Esophagus muscularis mucosa (tissue), 4 donors: Measurements from ENCODE around the gene THADA. TPM values are rescaled to one million over a fixed set of nuclear protein-coding genes. Genes with fewer than 3 reads are reported as not detected.

Experiments used
- DNase-seq: peaks from one replicate; pipeline ENCODE4 v3.0.0-alpha.2; 2017; ENCODE audit errors: extremely low spot score
- H3K27ac ChIP-seq, 4 donors: fragments of 200-600 bp; sonication (generic); replicated peaks in 1 of 4; 1 replicate in 3 of 4; 2 replicates in 1 of 4; pipeline ENCODE4 v1.5.1; 2016 to 2019; ENCODE audit warnings: mild to moderate bottlenecking in 1 of 4
- H3K27me3 ChIP-seq, 4 donors: fragments of 200-600 bp; sonication (generic); one replicate each; pipeline versions ENCODE4 v1.5.1 to v1.6.0; 2016 to 2019
- H3K36me3 ChIP-seq, 4 donors: fragments of 200-600 bp; sonication (generic); one replicate each; pipeline ENCODE4 v1.5.1; 2016 to 2019
- H3K4me1 ChIP-seq, 4 donors: fragments of 200-600 bp; sonication (generic); one replicate each; pipeline ENCODE4 v1.5.1; 2016 to 2019
- H3K4me3 ChIP-seq, 4 donors: fragments of 200-600 bp; sonication (generic); 1 replicate in 2 of 4; 2 replicates in 2 of 4; pipeline ENCODE4 v1.5.1; 2016 to 2019; ENCODE audit warnings: mild to moderate bottlenecking in 4 of 4, moderate library complexity in 1 of 4
- H3K9me3 ChIP-seq, 4 donors: fragments of 200-600 bp; sonication (generic); 1 replicate in 3 of 4; 2 replicates in 1 of 4; pipeline ENCODE4 v1.5.1; 2016 to 2019
- EP300 ChIP-seq: sonication (generic); formaldehyde crosslinking; IDR thresholded peaks from one replicate; pipeline ENCODE4 v1.6.1; 2017; ENCODE audit warnings: antibody characterized with exemption
- POLR2A ChIP-seq: fragments of 450-650 bp; IDR thresholded peaks from one replicate; pipeline ENCODE4 v1.6.1; 2017; ENCODE audit warnings: antibody characterized with exemption, moderate library complexity, mild to moderate bottlenecking, low read depth
- POLR2AphosphoS5 ChIP-seq, 2 donors: sonication (generic); formaldehyde crosslinking; IDR thresholded peaks; one replicate each; pipeline ENCODE4 v1.6.1; 2017; ENCODE audit warnings: antibody characterized with exemption in 2 of 2
- whole genome bisulfite sequencing: methylation state at CpG from one replicate; pipeline ENCODE4 v1.1.5; 2018; 5-methylcytosine and 5-hydroxymethylcytosine counted together
- intact Hi-C: fragments of 100-400 bp; cut with DNase I; formaldehyde crosslinking; loops from one replicate; pipeline ENCODE4 v1.15.1; 2023
- total RNA-seq, 4 donors: library from RNA; depleted of rRNA; stranded (reverse); fragments of >200 nt; gene quantifications; one replicate each; pipeline versions ENCODE4 v1.1.0 to v1.2.1, GENCODE V29; 2016
- TF ChIP-seq, protein P1 (sequence below), 3 experiments: fragments of 200-600 bp in 2 of 3; fragments of 450-650 bp in 1 of 3; sonication (generic) in 2 of 3; IDR thresholded peaks; one replicate each; pipeline ENCODE4 v1.5.1; 2017 to 2019; ENCODE audit warnings: antibody characterized with exemption in 3 of 3, mild to moderate bottlenecking in 2 of 3, moderate library complexity in 1 of 3

The THADA gene
- total RNA-seq, 4 donors from 2014 or later: 17.2 to 28.7 (median 21.3) TPM

DNA sequence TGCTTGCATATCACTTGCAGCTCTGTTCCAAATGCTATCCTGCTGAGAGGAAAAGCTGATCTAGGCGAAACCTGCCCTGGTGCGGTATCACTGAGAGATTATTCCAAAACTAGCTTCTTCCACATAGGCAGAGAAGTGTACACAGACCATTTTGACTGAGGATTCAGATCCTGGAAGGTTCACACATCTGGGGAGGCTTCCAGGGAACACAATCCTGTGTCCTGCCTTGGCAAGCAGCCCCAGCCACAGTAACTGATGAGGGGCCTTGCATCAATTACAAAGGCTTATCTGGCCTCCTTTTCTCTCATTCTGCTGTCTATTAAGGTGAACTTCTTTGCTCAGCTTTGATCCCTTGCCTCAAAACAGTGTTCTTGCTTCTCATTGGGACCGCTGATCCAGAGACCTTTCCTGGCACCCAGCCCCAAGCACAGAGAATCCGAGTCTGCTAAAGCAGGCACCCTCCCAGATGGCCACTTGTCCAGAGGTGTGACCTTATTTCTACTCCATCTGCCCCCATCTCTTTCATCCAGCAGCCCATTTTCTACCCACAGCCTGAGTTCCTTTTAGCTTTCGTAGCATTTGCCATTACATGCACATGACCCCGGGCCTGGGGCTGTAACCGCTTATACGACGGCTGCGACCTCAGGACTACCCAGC is 317.1 kb downstream of the THADA start:
- DNase-seq: no peak
- Histone ChIP-seq H3K36me3 (peaks cover 0 to 32% (median 15%) of the 10 kb centered on the region in 4 donors), H3K4me3 (no peak overlapping the region), H3K4me1 (peaks cover 16 to 53% (median 46%) of the 10 kb centered on the region in 4 donors), H3K27ac (peak overlapping the region in 3 of 4 donors; percentile 28 to 84 (median 29)), H3K27me3 (no peaks in the 10 kb centered on the region), H3K9me3 (peaks cover 0 to under 1% (median 0%) of the 10 kb centered on the region in 4 donors)
- WGBS: 82% methylated on average over 10 of the region's 10 CpGs
- intact Hi-C loops: no loop called here
- TF ChIP-seq POLR2A: no peak
- no peak for TF ChIP-seq POLR2AphosphoS5 (IDR thresholded peaks at IDR 0.05)
- TF ChIP-seq, protein P1, sequence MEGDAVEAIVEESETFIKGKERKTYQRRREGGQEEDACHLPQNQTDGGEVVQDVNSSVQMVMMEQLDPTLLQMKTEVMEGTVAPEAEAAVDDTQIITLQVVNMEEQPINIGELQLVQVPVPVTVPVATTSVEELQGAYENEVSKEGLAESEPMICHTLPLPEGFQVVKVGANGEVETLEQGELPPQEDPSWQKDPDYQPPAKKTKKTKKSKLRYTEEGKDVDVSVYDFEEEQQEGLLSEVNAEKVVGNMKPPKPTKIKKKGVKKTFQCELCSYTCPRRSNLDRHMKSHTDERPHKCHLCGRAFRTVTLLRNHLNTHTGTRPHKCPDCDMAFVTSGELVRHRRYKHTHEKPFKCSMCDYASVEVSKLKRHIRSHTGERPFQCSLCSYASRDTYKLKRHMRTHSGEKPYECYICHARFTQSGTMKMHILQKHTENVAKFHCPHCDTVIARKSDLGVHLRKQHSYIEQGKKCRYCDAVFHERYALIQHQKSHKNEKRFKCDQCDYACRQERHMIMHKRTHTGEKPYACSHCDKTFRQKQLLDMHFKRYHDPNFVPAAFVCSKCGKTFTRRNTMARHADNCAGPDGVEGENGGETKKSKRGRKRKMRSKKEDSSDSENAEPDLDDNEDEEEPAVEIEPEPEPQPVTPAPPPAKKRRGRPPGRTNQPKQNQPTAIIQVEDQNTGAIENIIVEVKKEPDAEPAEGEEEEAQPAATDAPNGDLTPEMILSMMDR (IDR thresholded peaks at IDR 0.05): no peak
- TF ChIP-seq EP300: no peak

DNA sequence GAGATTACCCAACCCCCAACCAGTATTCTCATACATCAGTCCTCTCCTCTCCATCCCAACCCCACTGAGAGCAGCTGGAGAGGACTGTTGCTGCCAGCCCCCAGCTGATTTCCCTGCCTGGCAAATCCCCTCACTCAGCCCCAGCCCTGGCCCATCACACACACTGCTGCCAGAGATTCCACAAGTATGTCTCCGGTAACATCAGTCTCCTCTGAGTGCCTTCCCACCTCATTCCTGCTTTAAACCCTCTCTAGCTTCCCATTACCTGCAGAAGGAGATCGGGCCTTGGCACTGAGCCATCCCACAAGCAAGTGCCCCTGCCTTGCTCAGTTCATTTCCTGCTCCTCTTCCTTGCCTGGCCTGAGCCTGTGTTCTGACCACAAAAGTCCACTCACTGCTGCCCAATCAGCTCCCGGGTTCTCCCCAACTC is 318.9 kb downstream of the THADA start:
- peak overlapping the region in 1 of 4 donors; percentile 10 for H3K4me3 ChIP-seq
- H3K27ac ChIP-seq: peak overlapping the region; percentile 72 to 84 (median 74)
- WGBS: 53% methylated on average over 3 of the region's 3 CpGs
- H3K9me3 ChIP-seq: no peaks in the 10 kb centered on the region
- TF ChIP-seq POLR2AphosphoS5 (IDR thresholded peaks at IDR 0.05): no peak
- TF ChIP-seq, protein P1 (IDR thresholded peaks at IDR 0.05): no peak
- DNase-seq: no peak
- intact Hi-C loops: no loop called here
- H3K4me1 ChIP-seq: peaks cover 17 to 58% (median 51%) of the 10 kb centered on the region in 4 donors
- peaks cover 0 to 17% (median 7%) of the 10 kb centered on the region in 4 donors for H3K36me3 ChIP-seq
- H3K27me3 ChIP-seq: no peaks in the 10 kb centered on the region

DNA sequence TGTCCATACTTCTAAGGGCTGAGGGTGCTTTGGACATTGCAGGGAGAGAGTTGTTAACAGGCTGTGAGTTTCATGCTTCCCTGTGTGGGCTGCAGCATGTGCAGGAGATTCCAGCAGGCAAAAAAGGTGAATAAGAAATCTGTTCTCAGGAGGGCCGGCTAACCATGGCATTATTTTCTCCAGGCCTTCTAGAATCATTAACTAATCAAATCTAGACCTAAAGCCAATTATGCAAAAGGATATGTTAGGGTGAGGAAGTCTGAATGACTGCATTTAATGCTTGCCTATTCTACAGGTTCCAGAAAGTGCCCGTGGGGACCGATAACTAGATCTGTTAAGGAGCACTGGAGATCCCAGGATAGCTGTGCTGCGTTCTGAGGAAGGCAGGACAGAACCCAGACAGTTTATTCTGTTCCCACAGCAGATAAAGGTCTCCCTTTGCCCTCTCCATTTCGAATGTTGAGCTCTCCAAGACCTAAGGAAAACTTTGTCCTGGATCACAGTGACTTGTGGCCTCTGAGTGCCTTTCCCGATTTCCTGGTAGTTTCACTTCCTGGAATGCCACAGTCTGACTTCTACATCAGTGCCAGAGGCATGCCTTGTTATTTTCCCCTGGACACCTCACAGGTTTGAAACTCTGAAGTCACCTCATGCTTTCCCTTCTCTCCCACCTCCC is 319.4 kb downstream of the THADA start:
- WGBS: 59% methylated on average over 6 of the region's 6 CpGs
- no peaks in the 10 kb centered on the region for H3K27me3 ChIP-seq
- H3K36me3 ChIP-seq: peaks cover 0 to 13% (median 5%) of the 10 kb centered on the region in 4 donors
- H3K9me3 ChIP-seq: no peaks in the 10 kb centered on the region
- TF ChIP-seq EP300 (peak; percentile 29), POLR2A (no peak), POLR2AphosphoS5 (IDR thresholded peaks at IDR 0.05) (peak in 1 of 2 donors; percentile 12)
- TF ChIP-seq, protein P1 (IDR thresholded peaks at IDR 0.05): no peak
- peak overlapping the region; percentile 72 to 84 (median 74) for H3K27ac ChIP-seq
- H3K4me1 ChIP-seq: peaks cover 17 to 58% (median 51%) of the 10 kb centered on the region in 4 donors
- intact Hi-C loops: no loop called here
- H3K4me3 ChIP-seq: peak overlapping the region in 2 of 4 donors; percentile 10 to 19
- no peak for DNase-seq

DNA sequence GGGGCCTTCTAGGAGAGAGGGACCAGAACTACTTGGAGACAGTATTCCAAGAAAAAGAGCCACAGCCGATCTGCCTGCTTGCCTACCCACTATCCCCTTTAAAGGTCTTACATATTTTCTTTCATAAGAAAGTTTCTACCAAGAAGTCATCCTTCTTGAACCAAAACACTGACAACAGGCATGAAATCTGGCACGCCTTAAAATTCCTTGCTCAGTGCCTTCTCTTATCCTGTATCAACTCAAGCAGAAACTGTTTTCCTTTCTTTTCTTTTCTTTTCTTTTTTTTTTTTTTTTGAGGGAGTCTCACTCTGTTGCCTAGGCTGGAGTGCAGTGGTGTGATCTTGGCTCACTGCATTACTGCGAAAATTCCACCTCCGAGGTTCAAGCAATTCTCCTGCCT is 321.1 kb downstream of the THADA start:
- TF ChIP-seq, protein P1 (IDR thresholded peaks at IDR 0.05): no peak
- TF ChIP-seq POLR2A (no peak), POLR2AphosphoS5 (IDR thresholded peaks at IDR 0.05) (no peak), EP300 (no peak)
- Histone ChIP-seq H3K4me1 (peaks cover 26 to 72% (median 66%) of the 10 kb centered on the region in 4 donors), H3K27me3 (no peaks in the 10 kb centered on the region), H3K36me3 (peaks cover 0 to 10% (median 2%) of the 10 kb centered on the region in 4 donors), H3K9me3 (no peaks in the 10 kb centered on the region), H3K27ac (peak overlapping the region in 1 of 4 donors; percentile 19), H3K4me3 (no peak overlapping the region)
- WGBS: 84% methylated on average over 4 of the region's 4 CpGs
- intact Hi-C loops: no loop called here
- no peak for DNase-seq
